Gastrocnemius medialis (tissue), 4 donors: ENCODE data around the gene SLA2. TPM values are rescaled to one million over a fixed set of nuclear protein-coding genes. Genes with fewer than 3 reads are reported as not detected.
"Not testable (repeated sequence)": the region's sequence is repeated elsewhere in the genome, so short reads cannot be mapped to it uniquely, and the experiment has no call there.

Experiments
- ATAC-seq, 2 donors: fragments of 150-250 bp; one replicate each; pipeline ENCODE4 v1.9.1; 2016
- DNase-seq, 2 donors: peaks; one replicate each; pipeline ENCODE4 v3.0.0-alpha.2; 2019
- H3K27ac ChIP-seq, 4 donors: fragments of 200-600 bp; sonication (generic); 1 replicate in 1 of 4; 2 replicates in 3 of 4; pipeline ENCODE4 v1.5.1; 2016 to 2018; ENCODE audit warnings: mild to moderate bottlenecking in 2 of 4, moderate library complexity in 1 of 4
- H3K27me3 ChIP-seq, 3 donors: fragments of 200-600 bp; sonication (generic) in 2 of 3; 1 replicate in 1 of 3; 2 replicates in 2 of 3; pipeline versions ENCODE4 v1.5.1 to v1.6.0; 2016 to 2019; ENCODE audit warnings: mild to moderate bottlenecking in 1 of 3, moderate library complexity in 1 of 3
- H3K36me3 ChIP-seq, 2 donors: fragments of 200-600 bp; sonication (generic) in 1 of 2; one replicate each; pipeline ENCODE4 v1.5.1; 2017 to 2018
- H3K4me1 ChIP-seq, 2 donors: fragments of 200-600 bp; sonication (generic) in 1 of 2; one replicate each; pipeline ENCODE4 v1.5.1; 2016 to 2017; ENCODE audit warnings: mild to moderate bottlenecking in 2 of 2
- H3K4me3 ChIP-seq, 4 donors: fragments of 200-600 bp; sonication (generic) in 3 of 4; 1 replicate in 1 of 4; 2 replicates in 3 of 4; pipeline ENCODE4 v1.5.1; 2016 to 2019; ENCODE audit warnings: mild to moderate bottlenecking in 2 of 4
- H3K9me3 ChIP-seq, 3 donors: fragments of 200-600 bp; sonication (generic) in 2 of 3; 1 replicate in 1 of 3; 2 replicates in 2 of 3; pipeline ENCODE4 v1.5.1; 2016 to 2019
- POLR2A ChIP-seq, 2 donors: fragments of 450-650 bp; IDR thresholded peaks; one replicate each; pipeline ENCODE4 v1.6.1; 2017; ENCODE audit warnings: antibody characterized with exemption in 2 of 2, mild to moderate bottlenecking in 2 of 2, moderate library complexity in 2 of 2
- in situ Hi-C, 4 donors: fragments of 200-750 bp; cut with MboI; loops; one replicate each; pipeline versions ENCODE4 v1.15.0 to v1.8.0; 2017; ENCODE audit warnings: low sequenced_read_pairs in 4 of 4
- intact Hi-C: fragments of 100-400 bp; cut with DNase I; formaldehyde crosslinking; loops from one replicate; pipeline ENCODE4 v1.15.1; 2023; ENCODE audit warnings: low total_unique reads
- total RNA-seq, 4 donors: library from RNA; depleted of rRNA; stranded (reverse); fragments of >200 nt; gene quantifications; one replicate each; pipeline versions ENCODE4 v1.1.0 to v1.2.3, GENCODE V29; 2016
- TF ChIP-seq, protein P1 (sequence below), 5 experiments: fragments of 450-650 bp in 3 of 5; fragments of 200-600 bp in 2 of 5; sonication (generic) in 2 of 5; IDR thresholded peaks in 4 of 5; conservative IDR thresholded peaks in 1 of 5; 1 replicate in 4 of 5; 2 replicates in 1 of 5; pipeline ENCODE4 v1.5.1; 2016 to 2019; ENCODE audit warnings: antibody characterized with exemption in 5 of 5, mild to moderate bottlenecking in 3 of 5, moderate library complexity in 3 of 5

SLA2 gene
- total RNA-seq, 4 donors from 2014 or later: not detected

DNA sequence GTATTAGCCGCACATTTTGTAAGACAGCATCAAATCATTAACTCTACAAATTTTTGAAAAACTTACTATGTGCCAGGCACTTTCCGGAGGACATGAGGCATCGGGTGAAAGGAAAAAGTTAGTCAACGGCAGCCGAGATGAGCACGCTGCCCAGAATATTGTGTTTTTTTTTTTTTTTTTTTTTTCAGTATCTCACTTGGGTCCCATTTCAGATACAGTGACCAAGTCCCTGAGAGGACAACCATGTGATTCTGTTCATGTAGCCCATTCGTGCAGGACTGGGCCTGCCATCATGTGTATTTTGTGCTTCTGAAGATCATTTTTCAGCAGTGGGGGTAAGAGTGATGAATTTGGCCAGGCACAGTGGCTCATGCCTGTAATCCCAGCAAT lies 1.3 kb downstream of the SLA2 start:
- H3K4me3 ChIP-seq: no peak overlapping the region

DNA sequence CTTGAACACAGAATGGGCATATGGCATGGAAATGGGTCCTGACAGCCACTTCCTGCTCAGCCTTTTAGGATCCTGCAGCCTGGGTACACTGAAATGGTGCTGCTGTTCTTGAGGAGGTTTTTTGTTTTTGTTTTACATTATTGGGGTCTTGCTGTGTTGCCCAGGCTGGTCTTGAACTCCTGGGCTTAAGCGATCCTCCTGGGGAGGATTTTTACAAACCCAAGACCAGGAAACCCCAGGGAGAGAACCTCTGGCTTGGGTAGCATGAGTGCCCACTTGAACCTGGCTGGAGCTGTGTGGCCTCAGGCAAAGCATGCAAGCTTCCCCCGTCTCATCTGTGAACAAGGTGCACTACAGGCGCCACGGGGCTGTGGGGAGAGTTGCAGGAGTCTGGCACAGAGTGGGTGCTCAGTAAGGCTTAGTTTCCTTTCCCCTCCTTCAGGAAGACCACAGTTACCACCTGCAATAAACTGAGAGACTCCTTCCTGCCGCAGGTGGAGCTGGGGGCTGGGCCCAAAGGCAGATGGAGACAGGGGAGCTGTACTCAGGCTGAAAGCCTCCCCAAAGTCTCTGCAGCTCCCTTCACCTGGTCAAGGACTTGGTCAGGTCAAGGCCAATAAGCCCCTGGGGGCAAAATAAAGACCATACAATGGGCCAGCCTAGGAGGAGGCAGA lies 1.8 kb downstream of the SLA2 start:
- Histone ChIP-seq H3K4me1 (no peaks in the 10 kb centered on the region), H3K9me3 (no peaks in the 10 kb centered on the region), H3K4me3 (no peak overlapping the region), H3K36me3 (no peaks in the 10 kb centered on the region), H3K27ac (no peak overlapping the region), H3K27me3 (no peaks in the 10 kb centered on the region)
- in situ Hi-C loops (no loop called here), intact Hi-C loops (no loop called here)
- TF ChIP-seq POLR2A (IDR thresholded peaks at IDR 0.05): no peak
- TF ChIP-seq, protein P1, sequence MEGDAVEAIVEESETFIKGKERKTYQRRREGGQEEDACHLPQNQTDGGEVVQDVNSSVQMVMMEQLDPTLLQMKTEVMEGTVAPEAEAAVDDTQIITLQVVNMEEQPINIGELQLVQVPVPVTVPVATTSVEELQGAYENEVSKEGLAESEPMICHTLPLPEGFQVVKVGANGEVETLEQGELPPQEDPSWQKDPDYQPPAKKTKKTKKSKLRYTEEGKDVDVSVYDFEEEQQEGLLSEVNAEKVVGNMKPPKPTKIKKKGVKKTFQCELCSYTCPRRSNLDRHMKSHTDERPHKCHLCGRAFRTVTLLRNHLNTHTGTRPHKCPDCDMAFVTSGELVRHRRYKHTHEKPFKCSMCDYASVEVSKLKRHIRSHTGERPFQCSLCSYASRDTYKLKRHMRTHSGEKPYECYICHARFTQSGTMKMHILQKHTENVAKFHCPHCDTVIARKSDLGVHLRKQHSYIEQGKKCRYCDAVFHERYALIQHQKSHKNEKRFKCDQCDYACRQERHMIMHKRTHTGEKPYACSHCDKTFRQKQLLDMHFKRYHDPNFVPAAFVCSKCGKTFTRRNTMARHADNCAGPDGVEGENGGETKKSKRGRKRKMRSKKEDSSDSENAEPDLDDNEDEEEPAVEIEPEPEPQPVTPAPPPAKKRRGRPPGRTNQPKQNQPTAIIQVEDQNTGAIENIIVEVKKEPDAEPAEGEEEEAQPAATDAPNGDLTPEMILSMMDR (IDR thresholded peaks at IDR 0.05 in 4 of 5, conservative IDR thresholded peaks at IDR 0.05 in 1 of 5): no peak
- DNase-seq: no peak
- no peak for ATAC-seq

More for the DNA sequence above, 1.3 kb downstream of the SLA2 start:
- Histone ChIP-seq H3K4me1 (no peaks in the 10 kb centered on the region), H3K27me3 (no peaks in the 10 kb centered on the region), H3K36me3 (no peaks in the 10 kb centered on the region), H3K27ac (no peak overlapping the region), H3K9me3 (no peaks in the 10 kb centered on the region)
- intact Hi-C loops (no loop called here), in situ Hi-C loops (no loop called here)
- TF ChIP-seq POLR2A (IDR thresholded peaks at IDR 0.05): no peak
- TF ChIP-seq, protein P1 (IDR thresholded peaks at IDR 0.05 in 4 of 5, conservative IDR thresholded peaks at IDR 0.05 in 1 of 5): no peak
- no peak for ATAC-seq
- no peak for DNase-seq

DNA sequence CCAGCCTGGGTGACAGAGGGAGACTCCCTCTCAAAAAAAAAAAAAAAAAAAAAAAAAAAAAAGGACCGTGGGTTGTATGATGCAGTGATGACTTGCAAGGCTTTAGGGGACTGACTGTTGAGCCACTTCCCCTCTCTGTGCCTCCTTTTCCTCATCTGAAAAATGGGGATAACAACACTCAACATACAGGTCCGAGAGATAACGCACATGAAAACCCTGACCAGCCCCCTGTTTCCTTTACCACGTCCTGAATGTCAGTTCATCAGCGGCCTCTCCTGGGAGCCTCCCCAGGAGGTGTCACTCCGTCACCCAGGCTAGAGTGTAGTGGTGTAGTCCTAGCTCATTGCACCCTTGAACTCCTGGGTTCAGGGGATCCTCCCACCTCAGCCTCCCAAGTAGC lies 3.9 kb downstream of the SLA2 start:
- in situ Hi-C loops: no loop called here
- ATAC-seq (no peak), DNase-seq (no peak)
- Histone ChIP-seq H3K27me3 (no peaks in the 10 kb centered on the region), H3K36me3 (no peaks in the 10 kb centered on the region), H3K4me1 (no peaks in the 10 kb centered on the region), H3K4me3 (no peak overlapping the region), H3K27ac (no peak overlapping the region), H3K9me3 (no peaks in the 10 kb centered on the region)
- TF ChIP-seq, protein P1 (IDR thresholded peaks at IDR 0.05 in 4 of 5, conservative IDR thresholded peaks at IDR 0.05 in 1 of 5): no peak
- TF ChIP-seq POLR2A (IDR thresholded peaks at IDR 0.05): no peak
- intact Hi-C loops: no loop called here

DNA sequence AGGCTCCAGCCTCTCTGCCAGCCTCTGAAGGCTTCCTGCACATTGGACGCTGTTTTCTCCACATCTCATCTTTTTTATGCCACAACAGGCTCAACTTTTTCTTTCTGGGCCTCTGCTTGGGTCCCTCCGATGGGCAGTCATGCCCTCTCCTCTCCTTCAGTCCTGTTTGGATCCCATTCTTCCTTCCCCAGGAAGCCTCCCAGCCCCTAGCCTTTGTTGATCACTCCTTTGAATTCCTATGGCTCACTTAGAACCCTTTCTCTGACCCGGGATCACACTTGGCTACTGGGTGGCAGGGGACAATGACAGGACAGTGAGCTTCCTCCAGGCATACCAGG lies 4.5 kb downstream of the SLA2 start:
- H3K9me3 ChIP-seq: no peaks in the 10 kb centered on the region
- DNase-seq (no peak), ATAC-seq (no peak)
- no peaks in the 10 kb centered on the region for H3K27me3 ChIP-seq
- H3K27ac ChIP-seq: no peak overlapping the region
- no peak overlapping the region for H3K4me3 ChIP-seq
- in situ Hi-C loops (no loop called here), intact Hi-C loops (no loop called here)
- no peaks in the 10 kb centered on the region for H3K4me1 ChIP-seq
- TF ChIP-seq POLR2A (IDR thresholded peaks at IDR 0.05): no peak
- TF ChIP-seq, protein P1 (IDR thresholded peaks at IDR 0.05 in 4 of 5, conservative IDR thresholded peaks at IDR 0.05 in 1 of 5): no peak
- no peaks in the 10 kb centered on the region for H3K36me3 ChIP-seq

DNA sequence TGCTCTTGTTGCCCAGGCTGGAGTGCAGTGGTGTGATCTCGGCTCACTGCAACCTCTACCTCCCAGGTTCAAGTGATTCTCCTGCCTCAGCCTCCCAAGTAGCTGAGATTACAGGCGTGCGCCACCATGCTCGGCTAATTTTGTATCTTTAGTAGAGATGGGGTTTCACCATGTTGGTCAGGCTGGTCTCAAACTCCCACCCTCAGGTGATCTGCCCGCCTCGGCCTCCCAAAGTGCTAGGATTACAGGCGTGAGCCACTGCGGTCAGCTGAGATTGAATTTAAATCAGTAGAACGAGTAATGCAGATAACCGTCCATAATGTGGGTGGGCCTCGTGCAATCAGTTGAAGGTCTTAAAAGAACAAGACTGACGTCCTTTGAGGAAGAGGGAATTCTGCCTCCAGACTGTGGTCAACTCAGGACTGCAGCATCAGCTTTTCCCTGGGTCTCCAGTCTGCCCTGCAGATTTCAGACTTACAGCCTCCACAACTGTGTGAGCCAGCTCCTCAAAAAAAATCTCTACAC lies 7.1 kb downstream of the SLA2 start:
- ATAC-seq, H3K27me3 ChIP-seq, in situ Hi-C loops, intact Hi-C loops, H3K9me3 ChIP-seq, DNase-seq, H3K36me3 ChIP-seq, H3K27ac ChIP-seq, H3K4me3 ChIP-seq, H3K4me1 ChIP-seq: not testable (repeated sequence)
